HG03060 (cell line): ENCODE results near the gene MID1.
A peak's percentile ranks its signal among the peaks of the same experiment; 100 is the strongest.

Source experiments
- ATAC-seq: cut with Tn5 transposase; IDR thresholded peaks from one replicate; pipeline ENCODE4 v1.9.1; 2021; ENCODE audit warnings: low read depth, moderate number of reproducible peaks; ENCODE audit not compliant: unreplicated experiment

Gene MID1

DNA sequence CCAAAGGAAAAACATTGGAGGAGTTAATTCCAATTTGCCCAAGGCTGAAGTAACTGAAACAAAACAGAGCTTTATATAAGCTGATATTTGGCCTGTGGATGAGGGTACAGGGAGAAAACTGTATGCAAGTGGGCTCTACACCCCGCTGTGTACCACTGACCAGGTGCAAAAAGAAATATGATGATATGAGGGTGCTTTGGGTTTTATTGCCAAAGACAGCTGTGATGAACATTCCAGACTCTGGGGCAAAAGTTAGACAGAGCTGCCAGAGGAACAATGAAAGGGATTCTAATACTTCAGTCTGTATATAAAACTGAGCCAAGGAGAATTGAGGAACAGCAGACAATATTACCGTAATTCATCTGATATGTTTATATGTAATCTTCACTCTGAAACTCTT lies 117.4 kb downstream of the MID1 start:
- no peak for ATAC-seq

DNA sequence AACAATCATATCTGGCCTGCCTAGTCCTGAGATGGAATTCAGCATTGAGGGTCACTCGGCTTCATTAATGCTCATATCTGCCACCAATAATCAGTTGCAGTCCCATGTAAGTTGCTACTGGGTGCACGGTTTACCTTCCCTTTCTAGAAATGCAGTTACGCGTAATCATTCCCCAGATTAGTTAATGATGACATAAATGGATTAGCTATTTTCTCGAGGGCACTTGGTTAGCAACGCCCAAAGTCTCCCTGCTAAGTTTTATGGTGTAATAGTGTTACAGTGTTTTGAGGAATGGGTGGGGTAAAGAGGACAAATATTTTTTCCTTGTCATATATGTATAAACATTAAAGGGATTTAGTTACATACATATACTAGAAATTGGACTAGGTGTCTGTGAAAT lies 118.8 kb downstream of the MID1 start:
- ATAC-seq: no peak

DNA sequence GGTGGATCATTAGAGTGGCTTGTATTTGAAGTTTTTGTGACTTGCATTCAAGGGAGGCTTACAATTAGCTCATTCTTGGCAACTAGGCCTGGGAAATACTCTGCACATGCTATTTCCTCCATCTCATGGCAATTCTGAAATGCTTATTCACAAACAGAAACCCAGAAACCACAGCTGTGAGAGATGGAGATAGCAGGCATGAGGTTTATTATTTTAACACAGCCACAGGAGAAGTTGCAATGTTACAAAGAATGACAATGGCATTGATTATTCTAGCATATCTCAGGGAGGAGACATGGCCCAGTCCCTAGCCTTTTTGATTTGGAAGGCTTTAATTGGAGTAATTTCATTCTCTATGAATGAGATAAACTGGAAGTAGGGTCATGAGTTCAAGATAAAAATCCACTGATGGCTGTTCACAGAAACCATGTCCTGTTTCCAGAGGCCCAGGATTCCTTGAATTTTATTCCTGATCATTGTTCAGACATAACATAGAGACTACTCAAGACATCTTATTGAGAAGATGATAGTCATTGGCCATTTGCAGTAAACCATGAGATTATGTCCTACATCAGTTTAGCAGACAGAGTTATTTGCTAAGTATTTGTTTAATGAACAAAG lies 123.9 kb downstream of the MID1 start:
- ATAC-seq: no peak

DNA sequence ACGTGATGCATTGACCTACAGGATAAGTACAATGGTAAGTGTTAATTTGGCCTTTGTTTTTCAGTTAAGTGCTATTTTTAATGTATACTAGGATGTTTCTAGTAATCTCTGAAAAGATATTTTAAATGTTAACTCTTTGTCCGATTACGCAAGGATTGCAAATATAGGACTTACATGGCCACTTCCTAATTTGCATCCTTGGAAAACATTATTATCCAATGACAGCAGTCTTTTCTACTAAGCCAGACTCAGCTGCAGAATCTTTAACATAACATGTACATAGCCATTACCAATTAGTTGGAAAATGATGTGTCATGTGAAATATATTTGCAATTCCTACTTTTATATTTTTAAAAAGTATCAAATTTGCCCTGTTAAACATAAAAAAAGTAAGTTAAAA lies 124.7 kb downstream of the MID1 start:
- no peak for ATAC-seq

DNA sequence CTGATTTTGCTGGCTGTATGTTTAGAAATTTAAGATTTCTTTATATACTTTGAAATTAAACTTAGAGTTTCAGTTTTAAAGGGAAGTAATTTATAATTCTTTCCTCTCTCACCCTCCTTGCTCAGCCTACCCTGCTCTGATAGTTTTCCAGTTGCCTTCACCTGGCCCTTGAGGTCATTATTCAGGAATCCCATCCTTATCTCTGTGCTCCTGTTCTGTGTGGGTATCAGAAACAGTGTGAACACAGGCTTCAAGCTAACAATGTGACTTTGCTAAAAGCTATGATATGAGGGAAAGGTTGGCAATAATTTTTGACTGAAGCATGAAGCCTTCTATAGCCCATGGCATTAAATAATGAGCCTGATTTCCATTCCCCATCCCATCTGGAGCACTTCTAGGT lies 128.1 kb downstream of the MID1 start:
- ATAC-seq: no peak

DNA sequence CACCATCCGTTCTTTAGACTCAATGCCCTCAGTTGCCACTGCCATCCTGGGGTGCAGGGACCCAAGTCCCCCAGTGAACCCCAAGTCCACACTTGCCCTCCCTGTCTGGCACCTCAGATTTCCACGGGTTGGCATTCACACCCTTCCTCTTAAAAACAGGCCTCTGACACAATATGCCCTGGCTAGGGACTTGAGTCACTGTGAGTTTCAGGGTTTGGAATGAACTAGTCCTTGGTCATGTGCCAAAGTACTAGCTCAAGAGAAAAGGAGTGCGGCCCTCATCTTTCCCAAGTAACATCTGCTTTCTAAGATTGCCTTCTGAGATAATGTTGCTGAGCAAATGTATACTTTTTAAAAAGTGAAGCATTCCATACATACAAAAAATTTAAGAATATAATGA lies 134.0 kb downstream of the MID1 start:
- no peak for ATAC-seq

DNA sequence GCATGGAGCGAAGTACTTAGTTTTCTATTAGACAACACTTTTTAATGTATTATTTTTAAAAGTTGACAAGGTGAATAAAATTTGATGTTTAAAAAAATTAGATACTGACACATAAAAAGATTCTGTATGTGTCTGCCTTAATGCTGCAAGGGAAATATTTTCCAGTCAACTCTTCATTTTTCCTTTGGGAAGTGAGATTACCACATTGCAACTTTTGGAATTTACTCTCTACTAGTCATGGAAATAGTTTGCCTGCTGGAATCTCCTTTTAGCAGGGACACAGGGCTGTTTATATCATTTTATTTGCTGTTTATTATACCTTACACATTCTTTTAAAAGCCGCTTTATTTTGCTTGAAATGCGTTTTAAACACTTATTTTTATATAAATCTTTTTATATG lies 135.1 kb downstream of the MID1 start:
- no peak for ATAC-seq

DNA sequence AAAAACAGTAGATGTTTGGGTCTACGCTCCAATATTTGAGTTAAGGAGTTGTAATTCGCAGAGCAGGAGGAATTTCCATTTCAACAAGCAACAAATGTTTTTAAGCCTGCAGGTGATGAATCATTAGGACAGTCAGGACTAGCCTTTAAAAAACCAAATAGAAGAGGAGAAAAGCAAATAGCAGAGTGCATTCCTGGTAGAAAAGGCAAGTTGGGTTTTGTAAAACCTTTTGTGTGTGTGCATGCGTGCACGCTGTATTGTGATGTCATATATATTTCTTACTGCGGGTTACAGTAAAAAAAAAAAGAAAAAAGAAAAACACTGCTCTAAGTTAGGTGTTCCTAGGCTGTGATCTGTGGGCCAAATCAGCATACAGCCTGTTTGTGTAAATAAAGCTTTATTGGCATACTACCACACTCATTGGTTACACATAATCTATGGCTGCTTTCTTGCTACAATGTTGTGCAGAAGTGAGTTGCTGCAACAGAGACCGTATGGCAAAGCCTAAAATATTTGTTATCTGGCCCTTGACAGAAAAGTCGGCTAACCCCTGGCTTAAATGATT lies 135.6 kb downstream of the MID1 start:
- no peak for ATAC-seq

DNA sequence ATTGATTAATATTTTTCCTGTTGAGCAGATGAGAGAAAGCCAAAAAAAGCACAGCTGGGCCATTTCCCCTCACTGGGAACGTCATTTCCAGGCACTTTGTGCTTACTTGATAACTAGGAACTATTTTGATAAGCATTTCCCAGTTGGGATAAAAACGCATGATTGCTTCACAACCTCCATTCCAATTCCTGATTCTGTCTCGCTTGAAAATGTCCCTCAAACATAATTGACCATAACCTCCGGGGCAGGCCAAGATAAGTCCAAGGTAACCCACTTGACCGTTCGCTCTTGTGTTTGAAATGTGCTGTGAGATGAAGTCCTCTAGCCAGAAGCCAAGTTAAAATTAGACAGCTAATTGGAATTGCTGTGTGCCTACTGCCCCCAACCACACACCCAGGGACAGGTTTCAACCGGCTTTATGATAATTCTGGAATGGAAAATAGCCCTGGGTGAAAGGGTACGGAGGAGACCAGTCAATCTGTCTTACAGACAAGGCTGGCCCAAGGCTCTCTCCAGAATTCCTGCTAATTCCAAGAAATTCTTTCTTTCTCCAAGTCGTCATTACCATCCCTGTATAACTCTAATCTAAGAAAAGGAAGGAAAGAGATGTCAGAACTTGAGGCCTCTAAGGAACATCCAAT lies 137.1 kb downstream of the MID1 start:
- no peak for ATAC-seq

DNA sequence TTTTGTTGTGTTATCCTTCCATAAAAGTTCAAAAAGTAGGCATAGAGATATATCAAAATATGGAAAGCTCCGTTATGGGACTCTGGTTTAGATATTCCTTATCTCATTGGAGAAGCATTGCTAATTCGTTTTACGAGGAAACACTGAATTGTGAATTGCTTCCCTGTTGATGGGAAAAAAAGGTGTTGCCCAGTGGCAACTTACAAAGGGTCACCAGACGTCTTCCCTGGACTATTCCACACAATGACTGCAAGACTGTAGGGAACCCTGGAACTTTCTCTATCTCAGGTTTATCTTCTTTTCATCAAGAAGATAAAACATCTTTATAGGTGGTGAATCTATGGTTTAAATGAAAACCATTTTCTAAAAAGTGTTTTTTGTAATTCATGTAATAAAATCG lies 137.7 kb downstream of the MID1 start:
- no peak for ATAC-seq

DNA sequence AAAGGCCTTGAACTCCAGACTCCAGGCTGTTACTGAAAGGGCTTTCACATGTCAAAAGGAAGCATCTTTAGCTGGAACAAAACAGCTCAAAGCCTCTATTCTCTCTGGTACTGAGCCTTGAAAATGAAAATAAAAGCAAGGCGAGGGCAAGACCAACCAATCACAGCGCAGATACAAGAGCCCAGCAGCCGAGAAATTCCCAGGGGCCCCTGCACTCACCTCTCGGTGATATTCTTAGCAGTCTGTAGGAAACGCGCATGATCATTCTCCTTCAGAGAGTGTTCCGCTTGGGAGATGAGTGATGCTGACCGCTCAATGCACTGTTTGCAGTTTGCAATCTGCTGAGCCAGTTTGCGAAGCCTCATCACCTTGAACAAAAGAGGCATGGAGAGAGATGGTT lies 138.1 kb downstream of the MID1 start:
- ATAC-seq: peak; percentile 65

DNA sequence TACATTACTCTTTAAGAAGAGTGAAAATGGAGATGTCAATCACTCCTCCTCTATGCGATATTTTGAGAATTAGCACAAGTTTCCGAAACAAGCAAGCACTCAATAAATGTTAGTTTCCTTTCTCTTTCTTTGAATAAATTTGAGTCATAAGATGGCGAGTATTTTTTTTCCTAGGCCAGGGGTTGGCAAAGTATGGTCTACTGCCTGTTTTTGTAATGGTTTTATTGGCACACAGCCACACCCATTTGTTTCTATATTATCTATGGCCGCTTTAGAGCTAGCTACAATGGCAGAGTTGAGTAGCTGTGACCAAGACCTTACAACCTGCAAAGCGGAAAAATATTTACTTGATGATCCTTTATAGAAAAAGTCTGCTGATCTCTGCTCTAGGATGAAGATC lies 139.5 kb downstream of the MID1 start:
- ATAC-seq: no peak

DNA sequence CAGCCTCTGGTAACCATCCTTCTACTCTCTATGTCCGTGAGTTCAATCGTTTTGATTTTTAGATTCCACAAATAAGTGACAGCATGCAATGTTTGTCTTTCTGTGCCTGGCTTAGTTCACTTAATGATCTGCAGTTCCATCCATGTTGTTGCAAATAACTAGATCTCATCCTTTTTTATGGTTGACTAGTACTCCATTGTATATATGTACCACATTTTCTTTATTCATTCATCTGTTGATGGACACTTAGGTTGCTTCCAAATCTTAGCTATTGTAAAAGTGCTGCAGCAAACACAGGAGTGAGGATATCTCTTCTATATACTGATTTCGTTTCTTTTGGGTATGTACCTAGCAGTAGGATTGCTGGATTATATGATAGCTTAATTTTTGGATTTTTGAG lies 140.9 kb downstream of the MID1 start:
- ATAC-seq: no peak

DNA sequence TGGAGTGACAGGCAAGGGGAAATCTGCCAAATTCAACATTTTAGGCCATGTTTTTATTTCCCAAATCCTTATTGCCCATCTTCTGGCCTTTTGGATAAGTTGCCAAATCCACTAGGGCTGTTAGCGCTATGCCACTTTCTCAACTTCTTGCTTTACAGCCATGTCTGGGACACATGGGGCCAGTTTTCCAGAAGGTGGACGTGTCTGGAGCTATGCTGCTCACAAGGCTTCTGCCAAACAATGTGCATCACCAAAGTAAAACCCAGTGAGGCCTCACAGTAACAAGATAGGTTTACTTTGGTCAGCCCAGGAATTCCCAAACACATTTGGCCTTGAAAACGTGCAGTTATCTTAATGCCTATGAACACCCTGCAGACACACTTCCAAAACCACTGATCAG lies 142.9 kb downstream of the MID1 start:
- ATAC-seq: no peak

DNA sequence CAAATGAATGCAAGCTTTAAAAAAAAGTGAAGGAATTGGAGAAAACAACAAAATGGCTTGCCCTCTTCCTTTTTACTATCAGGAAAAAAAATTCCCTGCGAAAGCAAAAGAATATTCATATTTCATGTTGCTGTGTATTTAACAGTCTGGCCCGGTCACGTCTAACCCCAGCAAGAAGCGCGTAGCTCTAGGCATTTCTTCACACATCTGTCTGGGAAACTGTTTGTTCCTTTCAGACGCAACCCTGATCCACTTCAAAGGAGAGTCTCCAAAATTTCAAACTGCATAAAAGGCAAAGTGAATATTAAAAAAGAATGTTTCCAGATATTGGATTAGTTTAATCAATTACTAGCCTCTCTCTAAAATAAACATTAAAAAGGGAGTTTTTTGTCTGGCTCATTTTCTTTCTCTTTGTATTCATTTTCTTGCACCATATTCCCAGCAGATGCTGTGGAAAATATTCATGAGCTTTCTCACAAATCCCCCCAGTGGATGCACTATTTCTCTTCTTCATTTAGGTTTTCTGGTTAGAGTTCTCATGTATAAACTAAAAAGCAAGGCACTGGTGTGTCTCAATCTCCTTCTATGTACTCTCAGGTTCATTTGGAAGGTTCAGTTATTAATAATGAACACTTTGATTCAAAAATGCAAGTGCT lies 145.3 kb downstream of the MID1 start:
- no peak for ATAC-seq

DNA sequence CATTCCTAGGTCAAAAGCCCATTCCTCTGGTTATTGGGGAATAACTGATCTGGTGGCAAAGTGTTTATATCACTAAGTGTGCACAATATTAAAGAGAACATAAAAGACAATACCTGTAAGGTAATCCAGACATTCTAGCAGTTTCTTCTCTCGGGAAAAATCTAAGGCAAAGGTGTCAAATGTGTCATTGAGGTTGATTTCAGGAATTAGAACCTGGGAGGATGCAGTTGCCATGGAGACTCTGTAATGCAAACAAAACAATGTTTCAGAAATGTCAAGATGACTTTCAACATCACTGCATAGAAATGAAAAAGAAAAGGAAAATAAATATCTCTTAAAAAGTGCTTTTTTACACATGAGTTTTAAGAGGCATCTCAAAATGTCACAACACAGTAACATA lies 145.9 kb downstream of the MID1 start:
- no peak for ATAC-seq

DNA sequence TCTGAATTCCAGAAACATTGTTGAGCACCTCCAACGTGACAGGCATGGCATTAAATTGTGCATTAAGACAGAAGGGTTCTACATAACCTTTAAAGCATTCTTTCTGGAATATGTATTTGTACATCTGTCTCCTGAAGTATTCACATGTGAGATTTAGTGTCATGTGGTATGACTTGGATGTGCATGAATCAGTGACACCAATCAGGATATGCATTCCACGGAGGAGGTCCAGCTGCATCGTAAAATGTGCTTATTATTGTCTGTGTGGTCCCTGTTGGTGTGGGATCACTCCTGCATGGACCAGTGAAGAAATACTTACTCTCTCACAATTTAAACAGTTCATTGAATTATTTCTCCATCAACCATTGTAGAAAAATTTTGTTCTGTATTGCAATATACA lies 149.0 kb downstream of the MID1 start:
- no peak for ATAC-seq

DNA sequence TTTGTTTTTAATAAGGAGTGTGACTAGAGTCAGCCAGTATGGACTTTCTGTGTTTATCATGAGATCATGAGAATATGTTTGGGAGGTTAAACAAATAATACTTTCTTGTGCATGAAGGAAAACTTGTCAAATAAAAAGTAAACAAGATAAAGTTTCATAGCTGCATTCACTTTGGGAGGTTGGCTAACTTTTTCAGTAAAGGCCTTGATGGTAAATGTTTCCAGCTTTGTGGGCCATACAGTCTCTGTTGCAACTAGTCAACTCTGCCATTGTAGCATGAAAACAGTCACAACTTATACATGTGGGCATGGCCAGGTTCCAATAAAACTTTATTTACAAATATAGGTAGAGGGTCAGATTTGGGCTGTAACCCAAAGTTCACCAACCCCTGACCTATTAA lies 150.4 kb downstream of the MID1 start:
- ATAC-seq: no peak

DNA sequence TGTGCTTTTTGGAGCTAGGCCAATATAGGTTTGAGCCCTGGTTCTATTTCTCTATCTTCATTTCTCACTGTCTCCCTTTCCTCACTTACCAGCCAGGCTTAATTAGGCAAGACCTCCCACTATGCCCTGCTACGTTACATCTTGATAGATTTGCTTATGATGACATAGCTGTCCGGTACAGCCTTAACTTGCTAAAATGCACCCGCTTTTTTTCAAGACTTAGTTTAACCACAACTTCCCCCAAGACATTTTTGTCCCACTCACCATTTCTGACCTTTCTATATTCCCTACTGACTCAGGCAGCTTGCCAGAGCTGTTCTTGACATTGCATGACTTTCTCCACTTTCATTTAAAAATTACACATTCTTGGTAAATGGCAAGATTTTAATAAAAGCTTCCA lies 152.6 kb downstream of the MID1 start:
- ATAC-seq: no peak

DNA sequence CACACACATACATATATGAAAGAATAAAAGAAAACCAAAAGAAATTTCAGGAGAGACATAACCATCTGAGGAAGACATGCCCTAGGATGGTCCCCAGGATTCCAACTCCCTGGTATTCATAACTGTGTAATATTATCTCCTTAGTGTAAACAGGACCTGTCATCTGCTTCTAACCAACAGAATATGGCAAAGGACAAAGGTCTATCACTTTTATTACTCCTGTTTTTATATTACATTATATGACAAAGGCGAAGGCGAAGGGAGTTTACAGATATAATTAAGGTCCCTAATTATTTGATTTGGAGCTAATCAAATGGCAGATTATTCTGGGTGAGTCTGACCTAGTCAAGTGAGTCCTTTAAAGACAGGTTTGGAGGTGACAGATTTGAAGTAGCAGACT lies 155.1 kb downstream of the MID1 start:
- no peak for ATAC-seq

DNA sequence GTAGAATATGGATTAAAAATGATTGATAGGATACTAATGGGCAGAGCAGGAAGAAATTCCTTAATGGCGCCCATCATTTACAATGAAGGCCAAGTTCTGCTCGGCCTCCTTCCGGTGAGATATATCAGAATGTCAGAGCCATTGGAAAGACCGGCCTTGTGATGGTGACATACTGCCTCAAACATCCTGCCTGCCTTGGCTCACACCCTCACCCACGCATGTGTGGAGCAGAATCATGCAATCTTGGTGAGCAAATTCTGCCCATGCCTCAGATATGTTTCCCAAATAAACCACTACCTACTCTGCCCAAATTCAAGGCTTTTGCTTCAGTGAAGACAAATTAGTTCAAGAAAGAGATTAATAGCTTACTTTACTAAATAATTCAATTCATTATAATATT lies 163.3 kb downstream of the MID1 start:
- ATAC-seq: no peak

DNA sequence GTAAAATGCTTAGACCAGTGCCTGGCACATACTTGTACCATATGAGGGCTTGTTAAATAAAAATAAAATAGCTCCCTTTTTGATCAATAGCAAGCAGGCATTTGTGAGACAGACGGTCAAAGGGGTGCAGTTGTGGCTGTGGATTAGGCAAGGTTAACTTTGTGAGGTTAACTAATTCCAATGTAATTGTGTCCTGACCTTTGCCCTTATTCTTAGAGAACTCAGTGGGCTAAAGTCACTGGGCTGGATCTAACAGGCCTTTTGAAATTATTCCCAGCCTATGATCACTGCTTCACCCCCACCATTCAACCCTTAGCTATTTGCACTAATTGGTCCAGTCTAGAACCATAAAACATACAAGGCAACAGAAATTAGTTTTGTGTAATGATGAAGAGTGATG lies 166.4 kb downstream of the MID1 start:
- no peak for ATAC-seq
